Measurements from ENCODE around the gene POMP. TPM values are rescaled to one million over a fixed set of nuclear protein-coding genes. Genes with fewer than 3 reads are reported as not detected.

POMP gene
- total and polyA plus RNA-seq, 12 donors: 40.1 to 187 (median 65.3) TPM

DNA sequence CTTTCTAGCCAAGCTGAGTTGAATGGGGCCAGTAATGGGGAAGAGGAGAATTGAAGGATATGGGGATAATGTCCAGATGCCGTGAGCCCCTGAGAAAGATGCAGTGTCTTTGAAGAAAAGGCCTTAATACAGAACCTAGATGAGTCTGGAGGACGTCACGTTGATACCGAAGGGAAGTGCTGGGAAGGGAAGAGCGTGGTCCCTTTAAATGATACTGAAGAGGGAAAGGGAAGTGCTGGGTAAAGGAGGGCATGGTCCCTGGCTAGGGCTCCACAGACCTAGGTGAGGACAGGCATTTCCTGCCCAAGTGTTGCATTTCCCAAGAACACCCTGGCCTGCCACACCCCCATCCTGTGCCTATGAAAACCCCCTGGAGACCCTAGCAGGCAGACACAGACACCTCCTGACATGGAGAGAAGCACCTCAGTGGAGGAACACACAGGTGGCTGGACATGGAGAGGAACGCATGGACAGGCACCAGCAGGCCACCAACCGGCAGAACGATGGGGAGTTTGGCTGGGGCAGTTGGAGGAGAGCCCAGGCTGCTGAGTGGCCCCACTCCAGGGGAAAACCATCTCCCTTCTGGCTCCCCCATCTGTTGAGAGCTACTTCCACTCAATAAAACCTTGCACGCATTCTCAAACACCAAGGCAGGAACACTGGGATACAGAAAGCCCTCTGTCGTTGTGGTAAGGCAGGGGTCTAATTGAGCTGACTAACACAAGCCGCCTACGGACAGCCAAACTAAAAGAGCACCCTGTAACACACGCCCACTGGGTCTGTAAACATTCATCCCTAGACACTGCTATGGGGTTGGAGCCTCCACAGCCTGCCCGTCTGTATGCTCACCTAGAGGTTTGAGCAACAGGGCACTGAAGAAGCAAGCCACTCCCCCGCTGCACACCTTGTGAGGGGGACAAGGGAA lies 34.9 kb upstream of the POMP start:
- Histone ChIP-seq H3K9me3 (replicated peaks in 1 of 3) (no peaks in the 10 kb centered on the region), H3K4me1 (replicated peaks in 1 of 2) (no peaks in the 10 kb centered on the region), H3K4me3 (no peak overlapping the region), H3K27me3 (no peaks in the 10 kb centered on the region), H3K36me3 (replicated peaks in 1 of 2) (no peaks in the 10 kb centered on the region), H3K27ac (no peak overlapping the region)
- TF ChIP-seq CTCF (IDR thresholded peaks at IDR 0.05): no peak
- TF ChIP-seq POLR2A (IDR thresholded peaks at IDR 0.05): no peak
- DNase-seq: no peak
- intact Hi-C loops (cut with DNase I): no loop called here
- WGBS, 4 donors: 69 to 74% (median 71%) methylated on average over 10 to 15 of the region's 15 CpGs

GRCh38 chr13:28624707-28625432 lies 34.1 kb upstream of the POMP start:
- H3K27me3 ChIP-seq: no peaks in the 10 kb centered on the region
- H3K27ac ChIP-seq: no peak overlapping the region
- H3K4me1 ChIP-seq (replicated peaks in 1 of 2): no peaks in the 10 kb centered on the region
- WGBS, 4 donors: 84 to 88% (median 86%) methylated on average over 6 to 11 of the region's 11 CpGs
- TF ChIP-seq CTCF (IDR thresholded peaks at IDR 0.05): no peak
- no peak for TF ChIP-seq POLR2A (IDR thresholded peaks at IDR 0.05)
- intact Hi-C loops (cut with DNase I): no loop called here
- no peak for DNase-seq
- H3K36me3 ChIP-seq (replicated peaks in 1 of 2): no peaks in the 10 kb centered on the region
- H3K4me3 ChIP-seq: no peak overlapping the region
- H3K9me3 ChIP-seq (replicated peaks in 1 of 3): no peaks in the 10 kb centered on the region

GRCh38 chr13:28626266-28626665 lies 32.7 kb upstream of the POMP start:
- TF ChIP-seq CTCF (IDR thresholded peaks at IDR 0.05) (no peak), POLR2A (IDR thresholded peaks at IDR 0.05) (no peak)

GRCh38 chr13:28628241-28628640 lies 30.7 kb upstream of the POMP start:
- Histone ChIP-seq H3K27ac (no peak overlapping the region), H3K4me3 (no peak overlapping the region), H3K9me3 (replicated peaks in 1 of 3) (no peaks in the 10 kb centered on the region), H3K4me1 (replicated peaks in 1 of 2) (no peaks in the 10 kb centered on the region), H3K27me3 (no peaks in the 10 kb centered on the region), H3K36me3 (replicated peaks in 1 of 2) (no peaks in the 10 kb centered on the region)
- TF ChIP-seq POLR2A (IDR thresholded peaks at IDR 0.05) (no peak), CTCF (IDR thresholded peaks at IDR 0.05) (no peak)
- intact Hi-C loops (cut with DNase I): no loop called here
- DNase-seq: no peak
- WGBS, 4 donors: 60 to 83% (median 71%) methylated on average over 4 of the region's 4 CpGs

More at GRCh38 chr13:28626266-28626665, 32.7 kb upstream of the POMP start:
- Histone ChIP-seq H3K4me3 (no peak overlapping the region), H3K27me3 (no peaks in the 10 kb centered on the region), H3K9me3 (replicated peaks in 1 of 3) (no peaks in the 10 kb centered on the region), H3K36me3 (replicated peaks in 1 of 2) (no peaks in the 10 kb centered on the region), H3K27ac (no peak overlapping the region), H3K4me1 (replicated peaks in 1 of 2) (no peaks in the 10 kb centered on the region)
- no peak for DNase-seq
- 78 to 86% (median 84%) methylated on average over 5 of the region's 5 CpGs for WGBS, 4 donors
- intact Hi-C loops (cut with DNase I): no loop called here

Data from adrenal gland (tissue), 12 donors.